Gastrocnemius medialis (tissue), 4 donors: ENCODE results near the gene DSTYK.

Experiments
- POLR2A ChIP-seq, 2 donors: fragments of 450-650 bp; IDR thresholded peaks; one replicate each; pipeline ENCODE4 v1.6.1; 2017; ENCODE audit warnings: antibody characterized with exemption in 2 of 2, mild to moderate bottlenecking in 2 of 2, moderate library complexity in 2 of 2
- TF ChIP-seq, protein P1 (sequence below), 5 experiments: fragments of 450-650 bp in 3 of 5; fragments of 200-600 bp in 2 of 5; sonication (generic) in 2 of 5; IDR thresholded peaks in 4 of 5; conservative IDR thresholded peaks in 1 of 5; 1 replicate in 4 of 5; 2 replicates in 1 of 5; pipeline ENCODE4 v1.5.1; 2016 to 2019; ENCODE audit warnings: antibody characterized with exemption in 5 of 5, mild to moderate bottlenecking in 3 of 5, moderate library complexity in 3 of 5

DNA sequence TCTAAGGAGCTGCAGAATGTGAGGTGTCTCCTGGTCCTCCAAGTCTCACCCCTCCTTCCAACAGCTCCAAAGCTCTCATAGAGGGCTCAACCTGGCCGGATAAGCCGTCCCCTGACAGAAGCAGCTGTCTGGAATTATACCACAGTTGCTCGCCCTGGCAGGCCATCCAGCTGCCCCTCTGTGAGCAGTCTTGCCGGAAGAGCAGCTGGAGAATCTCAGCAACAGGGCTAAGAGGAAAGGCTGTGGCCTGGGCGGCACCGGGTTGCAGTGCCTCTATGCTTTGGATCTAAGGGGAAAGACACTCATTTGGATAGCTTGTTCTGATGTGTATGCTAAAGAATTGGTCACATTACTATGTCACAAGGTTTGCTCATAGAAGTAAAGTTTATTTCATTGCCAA, 28.6 kb upstream of the DSTYK start:
- TF ChIP-seq, protein P1, sequence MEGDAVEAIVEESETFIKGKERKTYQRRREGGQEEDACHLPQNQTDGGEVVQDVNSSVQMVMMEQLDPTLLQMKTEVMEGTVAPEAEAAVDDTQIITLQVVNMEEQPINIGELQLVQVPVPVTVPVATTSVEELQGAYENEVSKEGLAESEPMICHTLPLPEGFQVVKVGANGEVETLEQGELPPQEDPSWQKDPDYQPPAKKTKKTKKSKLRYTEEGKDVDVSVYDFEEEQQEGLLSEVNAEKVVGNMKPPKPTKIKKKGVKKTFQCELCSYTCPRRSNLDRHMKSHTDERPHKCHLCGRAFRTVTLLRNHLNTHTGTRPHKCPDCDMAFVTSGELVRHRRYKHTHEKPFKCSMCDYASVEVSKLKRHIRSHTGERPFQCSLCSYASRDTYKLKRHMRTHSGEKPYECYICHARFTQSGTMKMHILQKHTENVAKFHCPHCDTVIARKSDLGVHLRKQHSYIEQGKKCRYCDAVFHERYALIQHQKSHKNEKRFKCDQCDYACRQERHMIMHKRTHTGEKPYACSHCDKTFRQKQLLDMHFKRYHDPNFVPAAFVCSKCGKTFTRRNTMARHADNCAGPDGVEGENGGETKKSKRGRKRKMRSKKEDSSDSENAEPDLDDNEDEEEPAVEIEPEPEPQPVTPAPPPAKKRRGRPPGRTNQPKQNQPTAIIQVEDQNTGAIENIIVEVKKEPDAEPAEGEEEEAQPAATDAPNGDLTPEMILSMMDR (IDR thresholded peaks at IDR 0.05 in 4 of 5, conservative IDR thresholded peaks at IDR 0.05 in 1 of 5), result no peak
- TF ChIP-seq POLR2A (IDR thresholded peaks at IDR 0.05), result no peak
